Esophagus (tissue), 2 donors: Measurements from ENCODE around the gene PFN3. TPM values are rescaled to one million over a fixed set of nuclear protein-coding genes. Genes with fewer than 3 reads are reported as not detected.

Source experiments
- H3K27ac ChIP-seq, 2 donors: one replicate each; pipeline ENCODE4 v1.5.1; 2013; ENCODE audit warnings: low read depth in 2 of 2, mild to moderate bottlenecking in 2 of 2, inconsistent platforms in 1 of 2, low read length in 1 of 2, moderate library complexity in 1 of 2
- H3K27me3 ChIP-seq, 2 donors: one replicate each; pipeline ENCODE4 v1.6.1; 2013; ENCODE audit warnings: low read length in 2 of 2, control low read depth in 1 of 2, mild to moderate bottlenecking in 1 of 2; ENCODE audit not compliant: insufficient read depth in 2 of 2, control insufficient read depth in 1 of 2
- H3K36me3 ChIP-seq, 2 donors: one replicate each; pipeline ENCODE4 v1.6.1; 2013; ENCODE audit warnings: low read length in 1 of 2; ENCODE audit not compliant: control insufficient read depth in 2 of 2, insufficient read depth in 2 of 2
- H3K4me1 ChIP-seq, 2 donors: one replicate each; pipeline ENCODE4 v1.6.1; 2013; ENCODE audit warnings: low read length in 1 of 2; ENCODE audit not compliant: control insufficient read depth in 2 of 2, insufficient read depth in 2 of 2
- H3K4me3 ChIP-seq, 2 donors: one replicate each; pipeline ENCODE4 v1.5.1; 2013; ENCODE audit warnings: low read length in 2 of 2, mild to moderate bottlenecking in 2 of 2, low read depth in 1 of 2, moderate library complexity in 1 of 2
- H3K9me3 ChIP-seq, 2 donors: one replicate each; pipeline ENCODE4 v1.6.1; 2013; ENCODE audit warnings: mild to moderate bottlenecking in 2 of 2, low read depth in 1 of 2, low read length in 1 of 2, moderate library complexity in 1 of 2; ENCODE audit not compliant: control insufficient read depth in 2 of 2, insufficient read depth in 1 of 2
- WGBS, 2 donors: extraction: QIAGEN DNeasy Blood & Tissue Kit; methylation state at CpG; one replicate each; pipeline ENCODE4 v1.1.7; 2013; 5-methylcytosine and 5-hydroxymethylcytosine counted together
- polyA plus RNA-seq, 2 donors: library from polyadenylated mRNA; stranded (reverse); fragments of 200-250 nt; gene quantifications; one replicate each; pipeline ENCODE4 v1.2.3, GENCODE V29; 2013
- donor health status: healthy with polysubstance abuse.
- donor health status: Bipolar disorder and iron deficiency.

The PFN3 gene
- polyA plus RNA-seq, 2 donors, result 0.21 TPM; not detected in 1

DNA sequence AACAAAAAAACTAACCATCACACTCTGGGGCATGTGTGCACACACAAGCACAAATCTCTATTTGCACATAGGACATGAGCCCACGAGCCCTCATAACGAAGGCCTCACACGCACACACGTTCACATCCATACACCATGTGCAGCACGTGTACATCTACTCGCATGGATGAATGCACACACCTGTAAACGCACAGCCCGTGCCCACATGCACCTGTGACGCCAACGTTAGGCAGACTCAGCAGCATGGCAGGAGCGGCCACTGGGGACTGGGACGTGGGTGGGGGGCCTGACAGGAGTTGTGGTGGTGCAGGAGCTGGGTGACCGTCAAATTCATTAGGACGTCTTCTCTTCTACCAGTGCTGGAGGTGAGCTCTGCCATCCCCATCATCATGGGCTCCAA lies 13.1 kb downstream of the PFN3 start:
- no peak overlapping the region for H3K4me3 ChIP-seq
- 79 to 87% methylated on average over 14 of the region's 14 CpGs for WGBS, 2 donors
- H3K9me3 ChIP-seq, result no peaks in the 10 kb centered on the region
- peaks cover 5 to 25% of the 10 kb centered on the region in 2 donors for H3K4me1 ChIP-seq
- no peaks in the 10 kb centered on the region for H3K36me3 ChIP-seq
- no peaks in the 10 kb centered on the region for H3K27me3 ChIP-seq
- no peak overlapping the region for H3K27ac ChIP-seq

DNA sequence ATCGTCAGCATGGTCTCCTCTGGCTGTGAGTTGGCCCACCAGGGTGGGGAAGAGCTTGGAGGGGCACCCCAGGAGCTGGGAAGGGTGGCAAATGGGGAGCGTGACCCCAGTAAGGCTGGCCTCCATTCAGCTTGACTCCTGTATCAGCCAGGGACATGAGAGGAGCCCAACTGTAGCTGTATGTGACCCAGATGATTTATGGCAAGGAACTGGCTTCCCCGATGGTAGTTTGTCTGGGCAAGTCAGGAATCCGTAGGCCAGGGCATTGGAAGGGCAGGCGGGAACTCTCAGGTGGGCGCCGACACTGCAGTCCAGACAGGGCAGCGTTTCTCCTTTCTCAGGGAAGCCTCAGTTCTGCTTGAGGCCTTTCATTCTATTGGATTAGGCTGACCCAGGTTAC lies 13.9 kb downstream of the PFN3 start:
- H3K4me3 ChIP-seq, result no peak overlapping the region
- no peaks in the 10 kb centered on the region for H3K27me3 ChIP-seq
- 63 to 80% methylated on average over 8 of the region's 8 CpGs for WGBS, 2 donors
- no peaks in the 10 kb centered on the region for H3K9me3 ChIP-seq
- H3K27ac ChIP-seq, result peak overlapping the region in 1 of 2 donors; percentile 8
- no peaks in the 10 kb centered on the region for H3K36me3 ChIP-seq
- peaks cover 5 to 25% of the 10 kb centered on the region in 2 donors for H3K4me1 ChIP-seq

DNA sequence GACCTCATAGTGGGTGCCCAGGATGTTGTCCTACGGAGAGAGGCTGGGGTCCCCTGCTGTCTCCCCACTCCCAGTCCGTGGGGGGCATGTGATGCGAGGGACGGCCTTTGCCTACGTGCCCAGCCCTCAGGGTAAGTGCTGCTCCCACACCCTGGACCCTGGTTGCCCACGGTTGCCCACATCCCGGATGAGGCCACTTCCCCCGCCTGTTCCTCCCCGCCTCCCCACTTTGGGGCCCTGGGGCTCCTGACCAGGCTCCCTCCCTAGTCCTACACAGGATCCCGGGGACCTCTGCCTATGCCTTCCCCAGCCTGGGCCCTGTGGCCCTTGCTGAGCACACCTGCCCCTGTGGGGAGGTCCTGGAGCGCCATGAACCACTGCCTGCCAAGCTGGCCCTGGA lies 14.7 kb downstream of the PFN3 start:
- no peaks in the 10 kb centered on the region for H3K27me3 ChIP-seq
- H3K36me3 ChIP-seq, result no peaks in the 10 kb centered on the region
- H3K4me1 ChIP-seq, result peaks cover 5 to 25% of the 10 kb centered on the region in 2 donors
- no peaks in the 10 kb centered on the region for H3K9me3 ChIP-seq
- no peak overlapping the region for H3K4me3 ChIP-seq
- H3K27ac ChIP-seq, result no peak overlapping the region
- WGBS, 2 donors, result 70 to 74% methylated on average over 11 of the region's 11 CpGs

DNA sequence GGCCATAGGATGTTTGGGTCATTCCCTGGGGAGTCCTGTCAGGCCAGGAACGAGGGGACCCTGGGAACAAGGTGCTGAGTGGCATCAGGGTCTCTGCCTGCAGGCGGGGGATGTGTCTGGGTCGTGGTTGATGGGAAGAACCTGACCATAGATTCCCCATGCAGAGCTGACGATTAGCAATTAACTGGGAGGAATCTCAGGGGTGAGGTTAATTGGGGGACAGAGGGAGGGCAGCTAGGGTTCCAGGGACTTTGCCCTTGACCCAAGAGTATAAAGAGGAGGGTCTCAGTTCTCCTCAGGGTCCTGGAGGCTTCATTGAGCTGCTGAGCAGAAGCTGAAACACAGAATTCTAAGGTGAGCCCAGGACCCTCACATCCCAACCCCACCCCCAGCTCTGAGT lies 16.3 kb downstream of the PFN3 start, which contains the start of gene SLC34A1:
TSS of gene SLC34A1 (plus strand) at position 301 of the 400 bp plus-strand sequence. CDS start 1,308 bp downstream, outside the sequence.
- Histone ChIP-seq H3K9me3 (no peaks in the 10 kb centered on the region), H3K4me1 (peaks cover 5 to 24% of the 10 kb centered on the region in 2 donors), H3K27me3 (no peaks in the 10 kb centered on the region), H3K4me3 (no peak within 1 kb of the TSS), H3K27ac (no peak within 1 kb of the TSS), H3K36me3 (no peaks in the 10 kb centered on the region)
- 75 to 77% methylated on average over 4 of the region's 4 CpGs for WGBS, 2 donors

DNA sequence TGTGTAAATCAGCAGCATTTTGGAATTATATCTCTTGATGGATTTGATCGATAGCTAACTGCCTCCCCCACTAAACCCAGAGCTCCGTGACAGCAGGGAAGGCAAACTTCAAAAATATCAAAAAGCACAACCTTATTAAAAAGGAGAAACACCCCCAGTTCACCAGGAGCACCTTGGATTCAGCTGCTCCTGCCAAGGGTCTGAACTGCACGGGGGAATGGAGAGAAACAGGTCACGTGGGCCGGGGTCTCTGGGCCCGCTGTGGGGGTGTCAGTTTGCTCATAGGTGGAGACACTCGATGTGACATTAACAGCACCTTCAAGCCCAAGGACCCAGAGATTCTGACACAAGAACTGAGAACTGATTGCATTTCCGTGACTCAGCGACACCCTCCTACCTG lies 17.3 kb downstream of the PFN3 start:
- H3K9me3 ChIP-seq, result no peaks in the 10 kb centered on the region
- no peaks in the 10 kb centered on the region for H3K36me3 ChIP-seq
- WGBS, 2 donors, result 87% methylated on average over 9 of the region's 9 CpGs
- no peak overlapping the region for H3K4me3 ChIP-seq
- no peaks in the 10 kb centered on the region for H3K27me3 ChIP-seq
- no peak overlapping the region for H3K27ac ChIP-seq
- peaks cover 5 to 22% of the 10 kb centered on the region in 2 donors for H3K4me1 ChIP-seq

DNA sequence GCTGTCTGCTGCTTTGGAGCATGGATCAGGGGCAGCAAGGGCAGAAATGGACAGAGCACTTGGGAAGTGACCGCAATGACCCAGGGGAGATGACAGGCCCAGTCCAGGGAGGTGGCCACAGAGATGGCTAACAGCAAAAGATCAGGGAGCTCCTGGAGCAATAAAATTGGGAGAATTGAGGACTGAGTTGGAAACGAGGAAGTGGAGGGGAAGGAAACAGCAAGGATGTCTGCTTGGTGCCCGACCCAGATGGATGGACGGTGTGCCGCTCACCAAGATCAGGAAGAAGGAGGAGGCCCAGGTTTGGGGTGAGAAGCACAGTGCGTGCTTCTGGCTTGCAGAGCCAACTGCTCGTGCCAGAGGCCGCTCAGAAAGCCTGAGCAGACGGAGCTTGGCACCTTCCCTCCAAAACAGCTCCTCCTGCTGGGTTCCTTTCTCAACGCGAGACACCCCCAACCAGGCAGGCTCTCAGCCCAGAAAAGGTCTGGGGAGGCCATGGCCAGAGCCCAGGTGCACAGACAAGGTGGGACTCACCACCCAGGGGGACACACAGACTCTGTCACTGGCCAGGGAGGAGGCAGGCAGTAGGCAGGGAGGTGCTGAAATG lies 17.9 kb downstream of the PFN3 start:
- H3K27ac ChIP-seq, result no peak overlapping the region
- H3K4me3 ChIP-seq, result no peak overlapping the region
- H3K36me3 ChIP-seq, result no peaks in the 10 kb centered on the region
- peaks cover 5 to 18% of the 10 kb centered on the region in 2 donors for H3K4me1 ChIP-seq
- H3K9me3 ChIP-seq, result no peaks in the 10 kb centered on the region
- 23 to 36% methylated on average over 11 of the region's 11 CpGs for WGBS, 2 donors
- H3K27me3 ChIP-seq, result no peaks in the 10 kb centered on the region

DNA sequence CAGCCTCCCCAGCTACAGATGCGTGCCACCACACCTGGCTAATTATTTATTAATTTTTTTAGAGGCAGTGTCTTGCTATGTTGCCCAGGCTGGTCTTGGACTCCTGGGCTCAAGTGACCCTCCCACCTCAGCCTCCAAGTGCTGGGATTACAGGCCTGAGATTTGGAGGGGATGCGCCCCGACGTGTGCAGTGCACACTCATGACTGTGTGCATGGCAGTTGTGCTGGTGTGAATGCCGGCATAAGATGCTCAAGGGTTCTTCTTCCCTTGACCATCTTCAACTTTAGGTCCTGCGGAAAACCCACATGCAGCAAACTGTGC lies 19.7 kb downstream of the PFN3 start:
- Histone ChIP-seq H3K4me1 (peaks cover under 1 to 8% of the 10 kb centered on the region in 2 donors), H3K27ac (no peak overlapping the region), H3K9me3 (no peaks in the 10 kb centered on the region), H3K27me3 (no peaks in the 10 kb centered on the region), H3K4me3 (no peak overlapping the region), H3K36me3 (no peaks in the 10 kb centered on the region)
- WGBS, 2 donors, result 91 to 97% methylated on average over 6 of the region's 6 CpGs

DNA sequence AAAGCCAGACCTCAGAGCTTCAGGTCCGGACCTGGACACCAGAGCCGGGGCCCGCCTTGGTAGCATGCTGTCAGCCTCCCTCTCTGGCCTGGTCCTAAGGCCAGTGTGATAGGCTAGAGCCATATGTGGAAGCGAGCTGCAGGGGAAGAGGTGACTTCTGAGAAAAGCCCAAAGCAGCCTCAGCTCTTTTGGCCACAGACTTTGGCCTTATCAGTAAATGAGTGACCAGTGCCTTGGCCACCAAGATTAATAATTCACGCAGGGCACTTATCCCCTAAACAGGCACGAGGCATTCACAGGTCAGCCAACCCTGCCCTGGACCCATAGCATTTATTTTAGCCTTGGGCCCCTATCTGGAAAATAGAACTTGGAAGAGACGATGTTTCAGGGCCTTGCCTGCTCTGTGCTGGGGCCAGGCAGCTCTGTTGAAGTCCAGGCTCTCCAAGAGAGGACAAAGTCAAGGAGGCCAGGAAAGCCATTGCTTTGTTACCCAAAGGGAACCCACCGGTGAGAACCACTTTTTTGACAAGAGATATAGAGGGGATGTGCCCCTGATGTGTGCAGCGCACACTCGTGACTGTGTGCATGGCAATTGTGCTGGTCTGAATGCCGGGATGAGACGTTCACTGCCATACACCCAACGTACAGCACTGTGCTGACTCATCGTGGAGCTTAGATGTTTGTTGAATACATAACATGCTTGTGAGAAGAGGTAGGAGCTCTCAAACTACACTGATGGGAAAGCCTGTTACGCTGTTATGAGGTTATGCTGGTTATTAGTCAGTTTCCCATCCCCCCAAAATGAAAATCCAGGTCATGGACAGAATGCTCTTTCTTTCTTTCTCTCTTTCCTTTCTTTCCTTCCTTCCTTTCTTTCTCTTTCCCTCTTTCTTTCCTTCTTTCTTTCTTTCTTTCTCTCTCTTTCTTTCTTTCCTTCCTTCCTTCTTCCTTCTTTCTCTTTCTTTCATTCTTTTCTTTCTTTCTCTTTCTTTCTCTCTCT lies 21.3 kb downstream of the PFN3 start:
- peaks cover 0 to 7% of the 10 kb centered on the region in 2 donors for H3K4me1 ChIP-seq
- H3K4me3 ChIP-seq, result no peak overlapping the region
- H3K27me3 ChIP-seq, result no peaks in the 10 kb centered on the region
- H3K27ac ChIP-seq, result no peak overlapping the region
- H3K9me3 ChIP-seq, result no peaks in the 10 kb centered on the region
- H3K36me3 ChIP-seq, result no peaks in the 10 kb centered on the region
- 67 to 71% methylated on average over 15 of the region's 15 CpGs for WGBS, 2 donors

DNA sequence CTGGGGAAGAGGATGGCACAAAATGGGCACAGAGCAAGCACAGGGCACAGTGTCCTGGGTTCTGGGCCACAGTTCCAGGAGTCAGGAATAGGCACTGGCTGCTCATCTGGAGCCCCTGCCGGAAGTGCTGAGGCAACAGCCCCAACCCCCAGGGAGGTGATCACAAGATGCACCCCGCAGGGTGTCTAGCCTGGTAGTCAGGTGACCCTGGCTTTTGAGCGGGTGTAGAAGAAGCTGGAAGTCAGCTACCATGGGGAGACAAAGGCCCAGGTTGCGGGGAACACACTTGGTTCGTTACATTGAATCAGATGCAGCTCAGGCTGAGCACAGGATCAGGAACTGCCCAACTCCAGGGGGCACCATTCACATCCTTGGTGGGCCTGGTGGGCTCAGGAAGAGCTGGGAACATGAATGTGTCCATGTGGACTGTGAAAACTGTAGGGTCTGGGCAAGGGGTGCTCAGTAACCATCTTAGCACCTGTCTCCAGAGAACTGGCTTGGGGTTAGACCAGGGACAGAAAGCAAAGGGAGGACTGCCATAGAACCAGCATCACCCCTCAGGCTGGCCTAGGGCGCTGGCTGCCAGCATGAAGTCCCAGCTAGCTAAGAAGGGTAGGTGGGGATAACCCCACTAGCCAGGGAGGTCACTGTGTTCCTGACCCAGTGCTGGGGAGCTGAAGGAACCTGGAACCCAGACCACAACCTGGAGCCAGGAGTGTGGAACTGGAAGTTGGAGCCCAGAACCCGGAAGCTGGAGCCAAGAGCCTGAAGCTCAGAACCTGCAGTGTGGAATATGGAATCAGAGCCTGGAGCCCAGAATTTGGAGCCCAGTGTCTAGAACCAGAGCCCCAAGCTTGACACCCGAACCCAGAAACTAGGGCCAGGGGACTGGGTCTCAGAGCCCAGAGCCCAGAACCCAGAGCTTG lies 22.3 kb downstream of the PFN3 start:
- H3K4me3 ChIP-seq, result no peak overlapping the region
- WGBS, 2 donors, result 91 to 95% methylated on average over 8 of the region's 8 CpGs
- H3K4me1 ChIP-seq, result peaks cover 0 to 12% of the 10 kb centered on the region in 2 donors
- peak overlapping the region in 1 of 2 donors; percentile 24 for H3K27ac ChIP-seq
- H3K36me3 ChIP-seq, result no peaks in the 10 kb centered on the region
- H3K9me3 ChIP-seq, result no peaks in the 10 kb centered on the region
- no peaks in the 10 kb centered on the region for H3K27me3 ChIP-seq
